NCI-H2029 (cell line): ENCODE measurements around the gene EMC8.

Source experiments
- DNase-seq: peaks from one replicate; lab custom pipeline; 2025; lab: John Stamatoyannopoulos, UW

EMC8 gene

DNA sequence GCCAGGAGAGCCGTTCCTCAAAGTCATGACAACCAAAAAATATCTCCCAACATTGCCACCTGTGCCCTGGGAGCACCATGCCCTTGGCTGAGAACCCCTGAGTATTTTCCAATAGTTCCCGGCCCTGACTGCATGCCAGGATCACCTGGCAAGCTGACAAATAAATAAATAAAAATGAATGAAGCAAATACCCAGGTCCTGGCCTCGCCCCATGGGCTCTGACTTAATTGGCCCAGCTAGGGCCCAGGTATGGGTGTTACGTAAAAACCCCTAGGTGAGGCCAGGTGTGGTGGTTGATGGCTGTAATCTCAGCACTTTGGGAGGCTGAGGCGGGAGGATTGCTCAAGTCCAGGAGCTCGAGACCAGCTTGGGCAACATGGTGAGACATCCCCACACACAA lies 45.8 kb downstream of the EMC8 start:
- DNase-seq, result peak; percentile 65

DNA sequence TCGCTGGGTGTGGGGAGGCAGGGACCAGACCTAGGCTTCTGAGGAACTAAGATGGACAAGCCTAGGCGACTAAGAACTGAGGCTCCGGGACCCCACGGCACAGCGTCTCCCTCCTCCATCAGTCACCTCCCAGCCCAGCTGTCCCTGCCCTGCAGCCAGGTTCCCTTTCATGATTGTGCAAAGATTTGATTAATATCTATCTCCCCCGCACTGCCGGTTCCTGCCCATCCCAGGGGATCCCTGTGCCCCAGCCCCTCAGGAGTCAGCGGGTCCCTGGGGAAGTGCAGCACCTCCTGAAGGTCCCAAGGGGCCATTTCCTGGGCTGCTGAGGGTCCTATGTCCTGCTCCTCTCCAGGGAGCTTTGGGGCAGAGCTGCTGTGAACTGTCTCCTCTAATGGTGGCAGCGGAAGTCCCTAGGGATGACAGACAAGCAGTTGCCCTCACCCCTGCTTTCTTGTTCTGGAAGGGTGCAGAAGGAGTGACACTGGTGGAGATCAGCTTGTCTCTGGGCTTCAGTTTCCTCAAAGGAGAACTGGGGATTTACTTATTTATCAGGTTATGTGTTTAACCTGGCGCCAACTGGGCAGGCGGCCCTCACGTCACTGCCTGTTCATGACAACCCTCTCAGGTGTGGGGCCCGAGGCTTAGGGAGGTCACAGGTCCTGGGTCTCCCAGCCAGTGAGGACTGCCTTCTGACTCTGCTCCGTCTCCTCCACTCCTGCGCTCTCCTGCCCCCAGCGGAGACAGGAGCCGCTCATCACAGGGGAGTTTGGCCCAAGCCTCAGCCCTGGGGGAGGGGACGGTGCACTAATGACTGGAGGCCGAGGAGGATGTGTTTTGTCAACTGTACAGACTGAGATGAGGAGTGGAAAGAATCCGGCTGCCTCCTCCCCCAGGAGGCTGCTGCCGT lies 46.6 kb downstream of the EMC8 start:
- DNase-seq, result peak; percentile 55

DNA sequence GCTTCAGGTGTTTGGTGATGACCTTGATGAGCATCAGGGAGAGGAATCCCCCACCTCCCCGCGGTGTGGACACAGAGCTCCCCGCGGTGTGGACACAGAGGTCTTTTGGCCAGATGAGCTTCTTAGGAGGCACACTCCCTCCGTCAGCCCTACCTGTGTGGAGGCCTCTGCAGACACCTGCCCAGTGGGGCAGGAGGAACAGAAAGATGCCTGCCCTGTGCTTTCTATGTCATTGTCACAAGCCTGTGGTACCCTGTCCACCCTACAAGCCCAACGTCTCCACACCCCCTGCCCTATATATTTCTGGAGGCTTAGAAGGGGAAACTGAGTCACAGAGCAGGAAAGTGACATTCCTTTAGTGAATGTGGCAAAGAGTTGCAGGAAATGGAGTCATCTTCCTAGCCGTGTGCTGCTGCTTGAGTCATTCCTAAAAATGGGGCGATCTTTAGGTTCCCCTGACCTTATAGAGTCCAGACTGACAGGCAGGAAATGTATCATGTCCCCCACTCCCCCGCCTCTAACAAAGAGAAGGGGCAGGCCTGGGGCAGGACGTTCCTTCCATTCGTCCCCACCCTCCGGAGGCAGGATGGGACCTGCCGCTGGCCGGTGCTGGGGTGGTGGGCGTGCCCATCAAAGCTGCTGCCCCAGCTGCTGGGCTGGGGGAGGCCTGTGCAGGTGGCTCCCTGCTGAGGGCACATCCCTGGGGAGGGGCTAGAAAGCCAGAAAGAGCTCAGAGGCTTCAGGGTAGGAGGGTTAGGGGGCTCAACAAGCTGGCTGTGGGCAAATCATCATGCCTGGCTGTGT lies 47.4 kb downstream of the EMC8 start:
- no peak for DNase-seq

DNA sequence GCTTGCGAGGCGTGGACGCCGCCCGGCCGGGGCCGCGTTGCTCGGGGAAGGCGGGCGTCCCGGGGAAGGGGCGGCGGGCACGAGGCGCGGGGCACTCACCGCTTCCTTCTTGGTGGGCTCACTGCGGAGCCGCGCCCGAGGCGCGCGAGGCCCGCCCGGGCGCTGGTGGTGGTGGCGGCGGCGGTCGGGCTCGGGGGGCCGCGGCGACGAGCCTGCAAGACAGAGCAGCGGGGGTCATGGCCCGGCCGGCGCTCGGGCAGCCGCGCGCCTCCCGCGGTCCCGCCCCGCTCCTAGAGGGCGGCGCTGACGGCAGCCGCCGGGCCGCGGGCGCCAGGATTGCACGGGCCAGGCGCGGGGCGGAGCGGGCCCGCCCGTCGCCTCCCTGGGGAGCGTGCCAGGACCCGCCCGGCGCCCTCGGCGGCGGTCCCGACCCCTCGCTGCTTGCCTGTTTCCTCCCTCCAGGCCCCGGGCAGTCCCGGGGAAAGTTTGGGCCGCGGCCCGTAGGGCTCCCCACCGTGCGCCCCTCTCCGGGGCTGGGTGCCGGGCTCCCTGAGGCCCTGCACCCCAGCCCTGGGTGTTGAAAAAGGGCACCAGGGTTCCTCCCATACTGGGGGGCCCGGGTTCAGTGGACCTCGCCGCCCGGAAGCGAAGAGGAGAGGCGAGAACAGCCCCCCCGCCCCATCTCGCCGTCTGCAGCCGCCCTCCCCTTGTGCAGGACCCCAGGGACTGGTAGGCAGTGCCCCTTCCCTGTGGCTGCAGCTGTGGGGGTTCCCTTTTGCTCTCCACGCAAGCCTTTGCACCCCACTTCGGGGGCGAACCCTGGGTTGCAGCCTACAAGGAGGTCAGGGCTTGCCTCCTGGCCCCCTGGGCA lies 48.3 kb downstream of the EMC8 start, which contains the start of gene C16orf74:
C16orf74 (minus strand) TSS at position 270 of the 871 bp plus-strand sequence. CDS start 15,879 bp downstream, outside the sequence.
- DNase-seq, result no peak

DNA sequence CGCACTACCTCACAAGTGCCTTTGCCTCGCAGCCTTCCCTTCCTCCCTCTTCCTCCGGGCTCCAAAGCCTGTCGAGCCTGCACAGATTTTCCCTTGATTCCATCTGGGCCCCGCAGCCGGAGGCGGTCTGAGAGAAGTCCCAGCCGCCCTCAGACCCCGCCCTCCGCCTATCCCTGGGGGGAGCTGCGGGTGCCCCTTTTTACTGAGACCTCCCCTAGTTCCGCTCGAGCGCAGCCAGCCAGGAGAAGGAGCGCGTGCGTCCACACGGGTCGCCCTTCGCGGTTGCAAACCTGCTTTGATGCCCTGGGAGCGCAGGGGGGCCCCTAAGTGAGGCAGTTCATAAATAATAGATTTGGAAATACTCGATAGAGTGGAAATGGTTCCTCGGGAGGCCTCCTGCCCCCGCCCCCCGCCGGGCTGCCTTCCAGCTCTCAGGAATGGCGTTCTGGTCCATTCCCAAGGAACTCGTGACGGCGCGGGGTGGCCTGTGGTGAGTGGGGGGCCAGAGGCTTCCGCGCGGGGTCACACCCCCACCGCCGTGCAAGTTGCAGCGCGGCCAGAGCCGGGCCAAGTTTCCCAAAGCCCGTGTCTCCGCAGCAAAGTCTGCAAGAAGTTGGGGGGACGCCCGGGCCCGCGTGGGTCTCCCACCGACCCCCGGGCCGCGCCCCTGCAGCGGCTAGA lies 49.1 kb downstream of the EMC8 start:
- DNase-seq, result no peak

DNA sequence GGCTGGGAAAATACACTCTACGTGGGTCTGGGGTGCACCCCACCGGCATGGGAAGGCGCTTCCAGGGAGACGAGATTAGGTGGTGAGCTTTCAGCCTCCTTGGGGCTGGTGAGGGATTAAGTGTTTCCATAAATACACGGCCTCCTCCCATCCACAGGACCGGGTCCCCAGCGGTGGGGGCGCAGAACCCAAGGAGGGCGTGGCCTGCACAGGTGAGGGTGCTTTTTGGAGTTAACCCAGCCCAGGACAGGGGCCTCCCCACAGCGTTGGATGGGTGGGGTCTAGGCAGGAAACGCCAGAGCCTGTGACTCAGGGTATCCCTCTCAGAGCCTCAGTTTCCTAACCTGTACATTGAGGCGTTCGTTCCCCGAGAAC lies 49.6 kb downstream of the EMC8 start:
- no peak for DNase-seq

DNA sequence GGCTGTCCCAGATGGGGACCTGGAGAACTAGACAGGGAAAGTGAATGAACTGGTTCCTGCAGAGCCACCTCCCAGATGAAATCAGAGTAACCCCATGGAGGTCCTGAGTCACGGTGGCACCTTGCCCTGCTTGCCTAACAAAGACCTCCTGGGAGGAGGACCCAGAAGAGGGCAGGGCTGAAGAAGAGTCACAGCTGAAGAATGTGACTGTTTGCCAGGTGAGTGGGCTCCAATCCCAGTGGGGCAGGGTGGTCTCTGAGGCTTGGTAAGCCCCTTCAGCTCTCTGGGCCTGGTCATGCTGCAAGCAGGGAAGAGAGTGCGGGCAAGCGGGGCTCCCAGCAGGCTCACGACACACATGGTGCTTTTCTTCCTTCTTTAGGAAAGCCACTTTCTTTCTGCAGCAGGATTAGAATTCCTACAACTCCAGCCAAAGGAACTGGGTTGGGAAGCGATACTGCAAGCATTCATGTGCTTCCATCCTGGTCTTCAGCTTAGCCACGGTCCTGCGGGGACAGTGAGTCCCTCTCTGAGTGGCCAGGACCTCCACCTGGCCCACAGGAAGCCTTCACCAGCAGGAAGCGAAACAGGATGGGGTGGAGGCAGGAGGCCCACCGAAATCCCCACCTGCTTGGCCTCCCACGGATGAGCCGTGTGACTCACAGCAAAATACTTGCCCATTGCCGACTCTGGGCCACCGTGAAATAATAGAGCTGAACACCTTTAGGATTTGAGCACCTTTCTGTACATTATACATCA lies 52.7 kb downstream of the EMC8 start:
- no peak for DNase-seq

DNA sequence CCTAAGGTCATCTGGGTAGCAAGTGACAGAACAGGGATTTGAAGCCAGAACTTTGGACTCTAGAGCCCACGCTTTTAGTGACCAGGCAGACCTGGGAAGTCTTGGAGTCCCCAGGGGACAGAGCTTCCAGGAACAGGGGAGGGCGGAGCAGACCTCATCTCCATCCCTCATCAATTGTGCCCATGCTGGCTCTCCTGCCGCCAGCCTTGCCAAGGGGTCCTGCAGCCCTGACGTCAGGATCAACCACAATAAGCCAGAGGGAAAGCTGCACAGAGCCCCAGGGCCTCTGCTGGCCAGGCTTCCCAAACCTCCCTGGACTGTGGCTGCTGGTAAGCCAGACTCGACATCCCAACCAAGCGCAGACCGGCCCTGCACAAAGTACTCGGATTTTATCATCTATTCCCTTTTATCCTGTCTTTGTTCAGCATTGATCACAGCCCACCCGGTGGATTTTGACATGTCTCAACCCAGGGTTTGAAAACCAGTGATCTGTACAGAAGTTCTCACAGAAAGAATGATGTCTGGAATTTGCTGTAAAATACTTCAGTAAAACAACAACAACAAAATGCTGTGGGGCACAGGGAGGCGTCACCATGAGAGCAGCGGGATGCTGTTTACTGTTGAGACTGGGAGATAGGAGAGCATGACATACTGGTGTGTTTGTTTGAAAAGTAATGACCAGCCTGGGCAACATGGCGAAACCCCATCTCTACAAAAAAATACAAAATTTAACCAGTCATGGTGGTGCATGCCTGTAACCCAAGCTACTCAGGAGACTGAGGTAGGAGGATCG lies 60.2 kb downstream of the EMC8 start:
- DNase-seq, result no peak

DNA sequence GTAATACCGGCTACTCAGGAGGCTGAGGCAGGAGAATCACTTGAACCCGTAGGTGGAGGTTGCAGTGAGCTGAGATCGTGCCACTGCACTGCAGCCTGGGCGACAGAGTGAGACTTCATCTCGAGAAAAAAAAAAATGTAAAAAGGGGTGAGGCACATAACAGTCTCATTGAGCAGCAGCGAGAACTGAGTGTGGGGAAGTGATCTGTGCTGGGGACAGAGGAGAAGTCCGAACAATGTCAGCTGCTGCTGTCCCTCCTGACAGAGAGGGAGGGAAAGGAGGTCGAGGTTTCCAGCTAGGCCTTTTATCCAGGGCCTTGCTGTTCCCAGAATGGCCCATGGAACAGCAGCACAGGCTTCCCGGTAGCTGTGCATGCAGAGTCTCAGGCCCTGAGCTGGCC lies 62.4 kb downstream of the EMC8 start:
- no peak for DNase-seq

DNA sequence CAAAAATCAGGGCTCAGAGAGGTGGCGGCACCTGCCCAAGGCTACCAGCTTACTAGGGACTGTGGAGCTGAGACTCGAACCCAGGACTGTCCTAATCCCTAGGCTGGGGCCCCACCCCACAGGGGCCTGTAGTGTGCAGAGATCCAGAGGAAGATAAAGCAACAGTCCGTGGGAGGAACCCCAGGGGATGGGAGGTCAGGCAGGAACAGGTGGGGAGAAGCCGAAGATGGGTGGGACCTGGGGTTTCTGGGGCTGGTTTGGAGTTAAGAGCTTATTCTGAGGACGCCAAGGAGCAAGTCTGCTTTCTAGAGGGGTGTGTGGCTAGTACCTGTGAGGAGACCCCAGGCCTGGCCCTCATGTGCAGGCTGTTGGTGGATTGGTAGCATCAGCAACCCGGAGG lies 63.4 kb downstream of the EMC8 start:
- DNase-seq, result no peak

DNA sequence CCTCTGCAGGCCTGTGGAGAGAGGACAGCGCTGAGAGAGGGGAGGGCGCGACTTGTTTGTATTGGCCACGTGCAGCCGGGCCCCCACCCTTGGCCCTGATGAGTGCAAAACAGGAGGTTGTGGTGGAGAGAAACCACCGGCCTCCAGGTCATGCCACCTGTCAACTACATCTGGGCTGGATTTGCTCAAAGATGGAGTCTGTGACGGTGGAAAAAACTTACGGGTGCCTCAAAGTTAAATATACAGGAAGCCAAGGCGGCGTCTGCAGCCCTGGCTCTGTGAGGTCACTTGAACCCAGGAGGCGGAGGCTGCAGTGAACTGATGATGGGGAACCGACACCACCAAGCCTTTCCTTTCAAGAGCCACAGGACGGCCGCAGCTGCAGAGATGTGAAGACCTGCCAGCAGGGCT lies 64.1 kb downstream of the EMC8 start:
- DNase-seq, result no peak

DNA sequence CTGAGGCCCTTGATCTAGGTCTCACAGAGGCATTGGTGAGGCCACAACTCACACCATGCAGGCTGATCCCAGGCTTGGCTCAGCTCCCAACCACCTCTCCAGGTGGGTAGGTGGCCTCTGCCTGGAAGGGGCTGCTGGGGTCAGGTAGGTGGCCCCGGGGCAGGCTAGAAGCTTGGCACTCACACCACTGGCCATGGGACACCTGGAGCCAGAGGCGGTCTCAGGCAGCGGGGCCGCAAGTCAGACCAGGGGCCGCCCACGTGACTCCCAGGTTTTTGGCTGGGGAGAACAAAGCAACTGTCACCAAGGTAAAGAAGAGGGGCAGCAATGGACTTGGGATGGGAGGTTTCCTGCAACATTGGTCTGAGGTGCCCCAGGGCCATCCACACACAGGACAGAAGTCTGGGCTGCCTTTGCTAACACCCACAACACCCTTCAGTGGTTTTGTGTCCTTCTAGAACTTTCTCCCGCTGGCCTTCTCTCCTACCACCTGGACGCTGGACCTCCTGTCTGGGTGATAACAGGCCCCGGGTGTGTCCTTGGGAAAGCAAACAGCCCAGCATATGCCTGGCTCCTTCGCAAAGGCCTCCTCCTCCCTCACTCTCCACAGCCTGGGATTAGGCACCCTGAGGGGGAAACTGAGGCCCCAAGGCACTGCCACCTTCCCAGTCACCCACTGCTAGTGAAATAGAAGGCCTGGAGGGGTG lies 64.9 kb downstream of the EMC8 start:
- DNase-seq, result no peak

DNA sequence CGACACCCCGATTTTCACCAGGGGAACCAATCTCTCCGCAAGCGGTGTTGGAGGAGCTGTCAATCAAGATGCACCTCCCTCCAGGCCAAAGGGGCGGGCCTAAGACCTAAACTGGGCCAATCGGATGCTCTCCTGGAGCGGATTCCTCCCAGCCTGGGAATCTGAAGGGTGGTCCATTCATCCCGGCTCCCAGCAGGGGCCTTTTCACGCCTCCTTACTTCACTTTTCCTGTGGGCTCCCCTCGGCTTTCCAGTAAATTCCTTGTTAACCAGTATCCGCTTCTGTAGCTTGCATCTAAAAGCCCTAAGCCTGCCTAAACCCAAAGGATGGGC lies 65.5 kb downstream of the EMC8 start:
- DNase-seq, result no peak

DNA sequence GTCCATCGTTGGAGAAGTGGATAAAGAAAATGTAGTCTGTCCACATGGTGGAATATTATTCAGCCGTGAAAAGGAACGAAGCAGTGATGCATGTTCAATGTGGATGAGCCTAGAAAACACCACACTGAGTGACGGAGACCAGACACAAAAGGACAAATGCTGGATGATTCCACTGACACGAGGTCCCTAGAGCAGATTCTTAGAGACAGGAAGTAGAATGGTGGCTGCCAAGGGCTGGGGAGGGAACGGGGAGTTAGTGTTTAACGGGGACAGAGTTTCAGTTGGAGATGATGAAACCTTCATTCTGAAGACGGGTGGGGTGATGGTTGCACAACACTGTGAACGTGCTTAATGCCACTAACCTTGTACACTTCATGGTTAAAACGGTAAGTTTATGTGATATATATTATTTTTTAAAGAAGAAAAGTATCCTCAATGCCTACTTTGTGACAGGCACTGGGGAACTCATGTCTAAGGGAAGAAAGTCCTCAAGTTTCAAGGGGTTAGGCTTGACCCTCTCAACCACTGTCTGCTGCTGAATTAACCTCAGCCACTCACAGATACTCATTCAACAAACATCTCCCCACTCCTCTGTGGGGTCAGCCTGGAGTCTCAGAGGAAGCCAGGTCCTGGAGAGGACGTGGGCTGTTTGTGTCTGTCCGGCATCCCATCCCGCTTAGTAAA lies 66.0 kb downstream of the EMC8 start:
- no peak for DNase-seq

DNA sequence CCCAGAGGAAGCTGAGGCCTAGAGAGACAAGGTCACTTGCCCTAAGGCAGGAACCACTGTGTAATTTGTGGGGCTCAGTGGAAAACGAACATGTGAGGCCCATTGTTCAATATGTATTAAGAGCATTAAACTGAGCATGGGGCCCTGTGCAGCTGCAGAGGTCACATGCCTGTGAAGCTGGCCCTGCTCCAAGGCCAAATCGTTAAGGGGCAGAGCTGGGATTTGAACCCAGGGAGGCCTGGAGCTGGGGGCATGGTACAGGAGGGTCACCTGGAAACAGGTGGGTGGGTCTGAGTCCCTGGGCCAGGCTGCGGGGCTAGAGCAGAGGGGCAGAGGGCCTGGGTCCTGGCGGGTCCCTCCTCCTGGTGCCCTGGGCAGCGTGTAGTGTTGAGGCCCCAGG lies 68.2 kb downstream of the EMC8 start:
- DNase-seq, result no peak

DNA sequence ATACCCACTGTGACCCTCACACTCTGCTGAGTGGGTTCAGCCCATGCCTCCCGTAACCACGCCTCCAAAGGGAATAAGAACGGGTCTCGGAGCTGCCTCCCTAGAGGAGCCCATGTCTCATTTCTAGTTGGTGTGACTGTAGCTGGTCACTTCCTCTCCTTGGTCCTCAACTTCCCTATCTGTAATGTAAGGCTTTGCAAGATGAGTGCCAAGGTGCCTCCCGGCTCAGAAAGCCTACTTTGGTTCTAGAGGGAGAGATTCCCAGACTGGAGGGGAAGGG lies 69.2 kb downstream of the EMC8 start:
- no peak for DNase-seq

DNA sequence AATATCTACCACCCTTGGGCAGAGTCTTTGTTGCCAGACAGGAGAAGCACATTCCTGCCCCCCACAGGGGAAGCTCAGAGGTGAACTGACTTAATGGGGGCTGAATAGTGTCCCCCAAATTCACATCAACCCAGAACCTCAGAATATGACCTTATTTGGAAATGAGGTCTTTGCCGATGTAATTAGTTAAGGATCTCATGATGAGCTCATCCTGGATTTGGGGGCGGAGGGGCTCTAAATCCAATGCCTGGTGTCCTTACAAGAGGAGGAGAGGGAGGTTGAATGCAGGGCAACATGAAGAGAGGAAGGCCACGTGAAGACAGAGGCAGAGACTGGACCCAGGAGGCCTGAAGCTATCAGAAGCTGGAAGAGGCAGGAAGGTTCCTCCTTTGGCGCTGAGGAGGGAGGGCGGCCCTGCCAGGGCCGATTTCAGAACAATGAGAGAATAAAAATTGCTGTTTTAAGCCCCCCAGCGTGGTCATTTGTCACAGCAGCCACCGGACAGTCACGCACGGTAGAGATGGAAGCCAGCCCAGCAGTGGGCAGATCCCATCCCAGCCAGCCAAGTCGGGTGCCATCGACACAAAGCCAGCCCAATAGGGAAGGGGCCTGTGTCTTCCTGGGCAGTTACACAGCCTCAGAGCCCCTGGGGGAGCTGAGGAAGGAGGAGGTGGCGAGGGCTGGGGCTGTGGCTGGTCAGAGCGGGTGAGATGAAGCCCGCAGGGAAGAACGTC lies 69.7 kb downstream of the EMC8 start:
- no peak for DNase-seq

DNA sequence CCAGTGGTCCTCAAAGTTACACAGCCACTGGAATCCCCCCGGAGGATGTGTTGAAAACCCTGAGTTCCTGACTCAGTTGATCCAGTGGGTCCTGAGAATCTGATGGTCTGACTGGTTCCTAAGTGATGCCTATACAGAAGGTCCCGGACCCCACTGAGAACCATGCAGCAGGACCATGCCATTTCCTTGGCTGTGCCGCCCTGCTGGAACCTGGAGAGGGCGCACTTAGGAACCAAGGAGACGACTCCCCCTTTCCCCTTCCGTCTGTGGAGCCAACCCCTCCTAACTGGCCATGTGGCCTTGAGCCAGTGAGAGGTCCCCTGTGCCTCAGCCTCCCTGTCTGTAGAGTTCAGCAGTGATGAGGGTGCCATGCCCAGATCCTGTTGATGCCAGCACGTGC lies 70.5 kb downstream of the EMC8 start:
- DNase-seq, result no peak
